NCI-H2196 treated with DMSO at 0.1 percent for 48 hours (cell line): ENCODE data around the gene SLC22A31.

ENCODE experiments used
- DNase-seq: peaks from one replicate; lab custom pipeline; 2025; ENCODE audit not compliant: unreplicated experiment; lab: John Stamatoyannopoulos, UW

The SLC22A31 gene

DNA sequence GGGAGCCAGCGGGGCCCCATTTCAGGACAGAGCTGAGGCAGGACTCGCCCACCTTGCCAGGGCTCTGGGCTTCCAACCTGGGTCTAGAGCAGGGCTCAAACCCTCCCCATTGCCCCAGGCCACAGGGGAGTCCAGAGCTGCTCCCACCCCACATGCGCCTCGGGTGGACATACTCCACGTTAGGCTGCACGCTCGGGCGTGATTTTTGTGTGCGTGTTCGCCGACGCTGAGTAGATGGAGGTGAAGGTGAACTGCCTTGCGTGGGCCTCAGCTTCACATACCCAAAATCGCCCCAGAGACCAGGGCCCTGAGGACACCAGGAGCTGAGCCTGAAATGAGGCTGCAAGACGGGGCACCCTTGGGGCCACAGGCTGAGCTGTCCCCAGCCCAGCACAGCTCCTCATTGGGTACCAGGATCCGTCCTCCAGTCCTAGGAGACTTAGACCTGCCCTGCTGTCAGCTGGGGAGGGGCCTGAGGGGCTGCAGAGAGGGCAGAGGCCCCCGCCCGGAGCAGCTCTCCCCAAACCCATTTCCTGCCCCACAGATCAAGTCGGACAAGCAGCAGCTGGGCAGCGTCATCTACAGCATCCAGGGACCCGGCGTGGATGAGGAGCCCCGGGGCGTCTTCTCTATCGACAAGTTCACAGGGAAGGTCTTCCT lies 20.6 kb downstream of the SLC22A31 start:
- no peak for DNase-seq

- DNase-seq = no peak
Observed at GRCh38 chr16:89179148-89179484, 21.2 kb downstream of the SLC22A31 start.

DNA sequence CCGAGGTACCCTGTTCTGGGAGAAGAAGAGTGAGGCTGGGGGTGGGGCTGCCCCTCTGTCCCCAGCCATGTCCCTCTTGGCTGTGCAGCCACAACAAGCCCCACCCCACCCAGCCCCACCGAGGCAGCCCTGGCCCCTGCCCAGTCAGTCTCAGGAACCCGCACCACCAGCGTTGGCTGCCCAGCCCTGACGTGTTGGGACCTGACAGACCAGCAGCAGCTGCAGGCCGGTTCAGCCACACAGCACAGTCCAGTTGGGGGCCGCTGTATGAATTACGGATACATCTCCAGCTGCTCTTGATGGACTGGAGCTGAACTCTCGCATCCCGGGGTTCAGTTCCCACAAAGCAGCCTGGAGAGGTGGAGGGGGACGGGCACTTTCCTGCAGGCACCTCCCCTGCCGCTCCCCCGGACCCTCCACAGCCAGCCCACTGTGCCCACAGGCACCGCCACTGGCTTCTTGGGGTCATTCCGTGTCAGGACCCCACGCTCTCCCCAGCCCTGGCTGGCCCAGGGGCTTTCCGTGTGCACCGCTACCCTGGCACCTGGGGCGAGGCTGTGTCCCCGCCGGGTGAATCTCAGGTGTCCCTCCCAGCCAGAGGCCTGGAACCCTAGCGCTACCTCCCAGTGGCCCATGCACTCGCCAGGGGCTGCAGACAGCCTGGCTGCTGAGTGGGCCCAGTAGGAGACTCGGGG lies 21.7 kb downstream of the SLC22A31 start:
- no peak for DNase-seq

- no peak for DNase-seq
Observed at GRCh38 chr16:89177501-89177900, 22.8 kb downstream of the SLC22A31 start.

- no peak for DNase-seq
Observed at GRCh38 chr16:89176717-89177116, 23.6 kb downstream of the SLC22A31 start.

- DNase-seq = no peak
Observed at GRCh38 chr16:89176147-89176690, 24.1 kb downstream of the SLC22A31 start.

DNA sequence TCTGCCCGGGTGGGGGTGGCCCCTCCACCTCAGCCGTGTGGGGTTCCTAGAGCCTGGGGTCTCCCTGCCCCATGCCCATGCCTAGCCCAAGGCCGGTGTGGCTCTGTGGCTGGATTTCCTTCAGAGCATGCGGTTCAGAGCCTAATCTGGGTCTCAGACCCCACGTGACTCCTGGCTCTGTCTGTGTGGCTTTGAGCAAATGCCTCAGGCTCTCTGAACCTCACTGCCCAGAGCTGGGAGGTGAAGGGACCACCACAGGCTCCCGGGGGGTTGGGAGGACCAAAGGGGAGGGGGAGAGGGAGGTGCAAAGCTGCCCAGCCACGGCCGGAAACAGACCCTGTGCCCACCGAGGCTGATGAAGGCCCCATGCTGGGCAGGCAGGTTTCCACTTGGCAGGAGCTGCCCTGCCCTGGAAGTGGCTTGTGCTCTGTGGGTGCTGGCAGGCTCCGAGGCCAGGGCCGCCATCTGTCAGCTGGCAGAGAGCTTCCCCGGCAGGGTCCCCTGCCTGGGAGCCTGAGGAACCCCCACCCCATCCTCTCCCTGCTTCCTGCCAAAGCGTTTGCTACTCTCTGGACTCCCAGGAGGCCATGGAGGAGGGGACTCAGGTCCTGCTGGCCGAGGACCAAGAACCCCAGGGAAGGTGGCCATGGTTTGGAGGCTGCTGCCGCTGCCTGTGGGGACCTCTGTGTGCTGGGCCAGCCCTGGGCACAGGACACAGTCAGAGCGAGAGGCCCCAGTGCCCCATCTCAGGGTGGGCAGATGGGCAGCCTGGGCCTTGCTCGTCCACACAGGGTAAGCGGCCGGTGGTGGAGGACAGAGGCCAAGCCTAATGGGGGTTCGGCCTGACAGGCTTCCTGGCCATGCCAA lies 24.8 kb downstream of the SLC22A31 start:
- no peak for DNase-seq

DNA sequence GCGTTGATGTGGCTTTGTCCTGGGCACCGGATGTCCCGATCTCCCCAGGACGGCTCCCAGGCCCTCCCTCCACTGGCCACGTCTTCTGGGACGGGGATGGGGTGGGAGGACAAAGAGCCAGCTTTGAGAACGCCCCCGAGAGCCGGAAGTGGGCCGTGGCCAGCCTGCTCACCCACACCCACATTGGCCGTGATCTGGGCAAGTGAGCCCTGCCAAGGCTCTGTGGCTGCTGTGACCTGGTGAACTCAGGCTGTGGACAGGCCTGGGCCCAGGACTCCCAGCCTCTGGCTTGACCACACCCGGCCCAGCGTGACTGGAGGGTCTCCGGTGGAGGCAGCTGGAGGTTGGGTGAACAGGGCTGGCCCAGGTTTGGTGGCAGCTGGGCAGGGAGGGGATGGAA lies 25.5 kb downstream of the SLC22A31 start:
- DNase-seq = no peak

- no peak for DNase-seq
Observed at GRCh38 chr16:89174055-89174827, 26.1 kb downstream of the SLC22A31 start.

GRCh38 chr16:89173174-89173921 lies 27.0 kb downstream of the SLC22A31 start:
- DNase-seq = no peak

DNA sequence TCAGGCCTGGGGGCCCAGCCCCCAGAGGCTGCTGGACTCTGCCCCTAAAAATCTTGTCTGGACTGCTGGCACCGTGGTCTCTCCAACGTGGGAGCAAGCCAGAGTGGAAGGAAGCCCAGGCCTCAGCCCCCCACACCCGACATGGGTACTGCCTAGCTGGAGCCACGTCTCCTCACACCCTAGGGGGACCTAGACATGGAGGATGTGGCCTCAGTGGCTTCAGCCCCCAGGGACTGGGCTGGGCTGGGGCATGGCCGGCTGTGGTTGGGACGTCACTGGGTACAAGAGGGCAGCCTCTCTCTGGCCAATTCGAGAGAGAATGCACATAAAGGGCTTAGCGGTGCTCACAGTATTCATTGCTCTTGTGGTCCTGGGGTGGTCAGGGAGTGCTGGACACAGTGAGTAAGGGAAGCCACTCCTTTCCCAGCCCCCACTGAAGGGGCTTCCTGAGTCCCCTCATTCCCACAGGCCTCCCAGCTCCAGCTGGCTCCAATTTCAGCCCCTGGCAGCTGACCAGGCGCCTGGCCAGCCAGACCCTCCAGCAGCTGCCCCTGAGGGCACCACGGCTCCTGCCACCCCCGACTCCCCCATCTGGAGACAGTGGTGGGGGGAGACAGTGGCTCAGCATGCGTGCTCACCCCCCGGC lies 27.7 kb downstream of the SLC22A31 start:
- DNase-seq = no peak

GRCh38 chr16:89172171-89172527 lies 28.2 kb downstream of the SLC22A31 start:
- no peak for DNase-seq

- DNase-seq = peak; percentile 73
Observed at GRCh38 chr16:89171216-89172170, 28.8 kb downstream of the SLC22A31 start, which contains the start of gene CDH15. Gene CDH15 (plus strand): TSS chr16:89171748. CDS start chr16:89171832, 84 bp downstream.

GRCh38 chr16:89170346-89171215 lies 29.8 kb downstream of the SLC22A31 start:
- DNase-seq = peak; percentile 44

GRCh38 chr16:89169778-89170177 lies 30.6 kb downstream of the SLC22A31 start:
- no peak for DNase-seq

DNA sequence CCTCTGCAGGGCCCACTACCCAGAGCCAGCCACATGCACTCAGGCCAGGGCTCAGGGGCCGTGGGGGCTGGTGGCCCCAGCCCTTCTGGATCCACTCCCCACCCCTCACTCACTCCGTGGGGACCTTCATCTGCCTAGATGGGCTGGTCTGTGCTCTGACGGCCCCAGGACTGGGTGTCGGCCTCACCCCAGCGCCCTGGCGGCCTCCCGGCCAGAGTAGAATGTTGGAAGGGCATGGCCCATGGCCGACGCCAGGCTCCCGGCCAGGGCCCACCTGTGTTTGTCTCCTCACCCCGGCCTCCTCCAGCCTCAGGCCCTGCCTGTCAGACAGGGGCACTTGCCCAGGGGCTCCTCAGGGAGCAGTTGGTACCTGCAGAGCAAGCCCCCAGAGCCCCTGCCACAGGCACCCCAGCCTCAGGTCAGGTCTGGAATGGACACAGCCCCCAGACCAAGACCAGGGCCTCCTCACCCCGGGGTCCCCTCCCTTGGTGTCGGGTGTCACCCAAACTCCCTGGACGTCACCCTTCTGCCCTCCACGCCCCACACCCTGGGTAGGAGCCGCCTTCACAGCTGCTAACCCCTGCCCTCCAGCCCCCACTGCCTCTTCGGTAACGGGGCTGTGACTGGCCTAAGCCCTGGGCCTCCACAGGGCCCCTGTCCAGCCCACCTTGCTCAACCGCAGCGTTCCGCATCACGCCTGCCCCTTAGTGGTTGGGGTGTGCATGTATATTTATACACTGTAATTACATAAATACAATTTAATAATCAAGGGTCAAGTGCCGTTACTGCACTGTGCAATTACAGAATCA lies 31.8 kb downstream of the SLC22A31 start:
- no peak for DNase-seq
